OCI-LY3 (cell line): ENCODE measurements around the gene KRT32.
"Not testable (repeated sequence)": the region's sequence is repeated elsewhere in the genome, so short reads cannot be mapped to it uniquely, and the experiment has no call there.

Experiments used
- H2AFZ ChIP-seq: fragments of 200-600, 300-600 bp; shearing (Covaris generic); 2 replicates; pipeline ENCODE4 v1.6.0; 2014; ENCODE audit warnings: antibody characterized with exemption, low read depth, low read length
- H3K27ac ChIP-seq: fragments of 200-600, 300-600 bp; sonication (generic); 2 replicates; pipeline ENCODE4 v1.5.1; 2014; ENCODE audit warnings: mild to moderate bottlenecking, low read length, moderate library complexity, mixed read lengths
- H3K27me3 ChIP-seq: fragments of 200-600, 300-600 bp; sonication (generic); 2 replicates; pipeline ENCODE4 v1.6.1; 2014; ENCODE audit warnings: low read depth, low read length, mixed read lengths
- H3K36me3 ChIP-seq: fragments of 200-600, 300-600 bp; sonication (generic); replicated peaks from 2 replicates; pipeline ENCODE3; 2014; ENCODE audit warnings: low read depth, low read length, mixed read lengths
- H3K4me1 ChIP-seq: fragments of 300-600, 200-600 bp; sonication (generic); 2 replicates; pipeline ENCODE4 v1.6.1; 2014; ENCODE audit warnings: low read length, mixed read lengths
- H3K4me2 ChIP-seq: fragments of 200-600, 300-600 bp; sonication (generic); 2 replicates; pipeline ENCODE4 v1.6.1; 2014; ENCODE audit warnings: low read length, mixed read lengths
- H3K4me3 ChIP-seq: fragments of 300-600, 200-600 bp; sonication (generic); 2 replicates; pipeline ENCODE4 v1.5.1; 2014; ENCODE audit warnings: antibody characterized with exemption, mild to moderate bottlenecking, low read length, moderate library complexity
- H3K79me2 ChIP-seq: fragments of 300-600, 200-600 bp; shearing (Covaris generic); 2 replicates; pipeline ENCODE4 v1.6.1; 2014; ENCODE audit warnings: mild to moderate bottlenecking, low read length, mixed read lengths
- H3K9ac ChIP-seq: fragments of 300-600, 200-600 bp; shearing (Covaris generic); 2 replicates; pipeline ENCODE4 v1.6.0; 2014; ENCODE audit warnings: mild to moderate bottlenecking, low read length, moderate library complexity
- H3K9me3 ChIP-seq: fragments of 200-600, 300-600 bp; shearing (Covaris generic); 2 replicates; pipeline ENCODE4 v1.6.1; 2014; ENCODE audit warnings: low read length, mixed read lengths; ENCODE audit not compliant: insufficient read depth
- H4K20me1 ChIP-seq: fragments of 200-600, 300-600 bp; sonication (generic); 2 replicates; pipeline ENCODE4 v1.6.1; 2016; ENCODE audit warnings: low read length, mixed read lengths; ENCODE audit not compliant: insufficient read depth
- EZH2phosphoT487 ChIP-seq: fragments of 200-600 bp; shearing (Covaris generic); IDR thresholded peaks from 2 replicates; pipeline ENCODE4 v1.6.1; 2018; ENCODE audit warnings: antibody characterized with exemption, mixed run types, low read depth
- TF ChIP-seq, protein P1 (sequence below): fragments of 200-600, 300-600 bp; sonication (generic); IDR thresholded peaks from 2 replicates; pipeline ENCODE4 v1.5.1; 2014; ENCODE audit warnings: antibody characterized with exemption, low read length, low read depth

The KRT32 gene

DNA sequence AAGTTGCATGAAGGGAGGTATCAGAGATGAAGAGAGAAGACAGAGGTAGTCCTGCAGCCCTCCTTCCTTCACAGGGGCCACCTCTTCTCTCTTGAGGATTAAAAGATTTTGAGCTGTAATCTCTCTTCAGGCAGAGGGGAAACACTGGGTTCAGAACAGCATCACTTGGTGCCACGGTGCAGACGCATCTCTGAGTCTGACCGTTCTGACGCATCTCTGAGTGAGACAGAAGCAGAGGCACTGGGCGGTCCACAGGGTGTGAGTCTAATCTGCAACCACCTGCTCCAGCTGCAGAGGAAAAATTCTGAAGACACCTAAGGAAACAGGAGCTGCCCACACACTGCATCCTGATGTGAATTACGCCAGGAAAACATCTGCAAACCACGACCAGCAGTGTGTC lies 37.5 kb downstream of the KRT32 start:
- TF ChIP-seq, protein P1, sequence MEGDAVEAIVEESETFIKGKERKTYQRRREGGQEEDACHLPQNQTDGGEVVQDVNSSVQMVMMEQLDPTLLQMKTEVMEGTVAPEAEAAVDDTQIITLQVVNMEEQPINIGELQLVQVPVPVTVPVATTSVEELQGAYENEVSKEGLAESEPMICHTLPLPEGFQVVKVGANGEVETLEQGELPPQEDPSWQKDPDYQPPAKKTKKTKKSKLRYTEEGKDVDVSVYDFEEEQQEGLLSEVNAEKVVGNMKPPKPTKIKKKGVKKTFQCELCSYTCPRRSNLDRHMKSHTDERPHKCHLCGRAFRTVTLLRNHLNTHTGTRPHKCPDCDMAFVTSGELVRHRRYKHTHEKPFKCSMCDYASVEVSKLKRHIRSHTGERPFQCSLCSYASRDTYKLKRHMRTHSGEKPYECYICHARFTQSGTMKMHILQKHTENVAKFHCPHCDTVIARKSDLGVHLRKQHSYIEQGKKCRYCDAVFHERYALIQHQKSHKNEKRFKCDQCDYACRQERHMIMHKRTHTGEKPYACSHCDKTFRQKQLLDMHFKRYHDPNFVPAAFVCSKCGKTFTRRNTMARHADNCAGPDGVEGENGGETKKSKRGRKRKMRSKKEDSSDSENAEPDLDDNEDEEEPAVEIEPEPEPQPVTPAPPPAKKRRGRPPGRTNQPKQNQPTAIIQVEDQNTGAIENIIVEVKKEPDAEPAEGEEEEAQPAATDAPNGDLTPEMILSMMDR, result no peak
- no peak for TF ChIP-seq EZH2phosphoT487
- no peak overlapping the region for H3K27ac ChIP-seq
- H3K4me1 ChIP-seq, result no peaks in the 10 kb centered on the region
- no peaks in the 10 kb centered on the region for H3K79me2 ChIP-seq
- H3K36me3 ChIP-seq, result no peaks in the 10 kb centered on the region
- no peak overlapping the region for H3K4me2 ChIP-seq
- H2AFZ ChIP-seq, result no peak overlapping the region
- H3K9ac ChIP-seq, result no peak overlapping the region
- no peaks in the 10 kb centered on the region for H3K9me3 ChIP-seq
- no peak overlapping the region for H3K4me3 ChIP-seq
- no peaks in the 10 kb centered on the region for H4K20me1 ChIP-seq
- H3K27me3 ChIP-seq, result peaks cover 7% of the 10 kb centered on the region; the same call in 1 of the 2 replicates

DNA sequence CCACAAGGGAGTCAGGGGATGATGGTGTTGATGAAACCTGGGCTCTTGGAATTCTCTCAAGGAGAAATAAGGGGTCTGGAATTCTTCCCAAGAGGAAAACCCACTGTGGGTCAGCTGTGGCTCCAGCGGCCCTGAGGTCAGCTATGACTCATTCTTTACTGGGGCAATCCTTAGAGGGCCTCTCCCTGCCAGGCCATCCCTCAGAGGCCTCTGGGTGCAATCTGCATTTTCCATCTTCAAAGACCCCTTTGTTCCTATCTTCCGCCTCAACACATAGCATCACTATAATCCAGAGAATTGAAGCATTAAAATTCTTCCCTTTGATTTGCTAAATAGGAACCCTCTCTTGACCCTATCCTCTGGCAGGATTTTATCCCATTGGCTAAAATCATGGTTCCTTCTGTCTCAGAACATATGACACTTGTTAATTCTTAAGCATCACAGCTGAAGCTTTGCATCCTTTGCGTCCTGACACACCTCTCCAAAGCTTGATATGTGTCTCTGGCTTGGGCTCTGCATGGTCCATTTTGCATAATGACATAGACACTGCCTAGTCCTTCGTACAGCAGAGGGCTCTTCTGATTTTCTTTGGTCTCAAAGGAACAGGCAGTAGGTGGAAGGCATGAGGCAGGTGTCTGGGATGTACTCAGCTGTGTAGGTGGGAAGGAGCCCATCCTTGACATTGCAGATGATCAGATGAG lies 38.4 kb downstream of the KRT32 start:
- H2AFZ ChIP-seq, result no peak overlapping the region
- no peak for TF ChIP-seq EZH2phosphoT487
- TF ChIP-seq, protein P1, result no peak
- no peaks in the 10 kb centered on the region for H3K79me2 ChIP-seq
- H4K20me1 ChIP-seq, result no peaks in the 10 kb centered on the region
- no peak overlapping the region for H3K4me2 ChIP-seq
- no peak overlapping the region for H3K4me3 ChIP-seq
- H3K27me3 ChIP-seq, result peaks cover 3% of the 10 kb centered on the region; the same call in 1 of the 2 replicates
- H3K9me3 ChIP-seq, result no peaks in the 10 kb centered on the region
- H3K27ac ChIP-seq, result no peak overlapping the region
- H3K9ac ChIP-seq, result no peak overlapping the region
- no peaks in the 10 kb centered on the region for H3K36me3 ChIP-seq
- H3K4me1 ChIP-seq, result no peaks in the 10 kb centered on the region

DNA sequence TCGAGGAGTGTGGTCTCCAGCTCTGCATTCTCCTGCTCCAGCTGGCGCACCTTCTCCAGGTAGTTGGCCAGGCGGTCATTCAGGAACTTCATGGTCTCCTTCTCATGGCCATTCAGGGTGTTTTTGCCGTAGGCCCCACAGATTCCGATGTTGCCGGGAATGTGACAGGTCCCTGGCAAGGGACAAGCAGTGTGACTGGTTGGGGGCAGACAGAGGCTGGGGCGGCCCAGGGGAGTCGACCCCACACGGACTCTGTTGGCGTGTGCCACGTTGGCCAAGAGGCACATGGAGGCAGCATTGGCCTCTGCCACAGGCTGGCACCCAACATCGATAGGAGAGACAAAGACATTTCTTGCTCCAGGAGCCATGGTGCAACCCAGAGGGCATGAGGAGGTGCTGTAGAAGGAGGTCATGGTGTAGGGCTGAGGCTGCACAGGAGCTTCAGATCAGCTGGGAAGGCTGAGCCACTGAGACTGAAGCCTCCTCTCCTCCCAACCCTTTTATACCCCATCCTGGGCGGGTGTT lies 43.0 kb downstream of the KRT32 start, which contains the start of gene KRT37:
TSS of gene KRT37 (minus strand) at position 475 of the 525 bp plus-strand sequence. CDS start at position 413, 62 bp downstream.
- Histone ChIP-seq H3K4me3 (no peak within 1 kb of the TSS), H3K9ac (no peak within 1 kb of the TSS), H3K4me1 (no peaks in the 10 kb centered on the region), H3K4me2 (no peak within 1 kb of the TSS), H3K9me3 (no peaks in the 10 kb centered on the region), H3K79me2 (no peaks in the 10 kb centered on the region), H3K36me3 (no peaks in the 10 kb centered on the region), H2AFZ (no peak within 1 kb of the TSS), H4K20me1 (no peaks in the 10 kb centered on the region), H3K27me3 (no peaks in the 10 kb centered on the region), H3K27ac (no peak within 1 kb of the TSS)
- TF ChIP-seq, protein P1, result no peak
- TF ChIP-seq EZH2phosphoT487, result no peak

DNA sequence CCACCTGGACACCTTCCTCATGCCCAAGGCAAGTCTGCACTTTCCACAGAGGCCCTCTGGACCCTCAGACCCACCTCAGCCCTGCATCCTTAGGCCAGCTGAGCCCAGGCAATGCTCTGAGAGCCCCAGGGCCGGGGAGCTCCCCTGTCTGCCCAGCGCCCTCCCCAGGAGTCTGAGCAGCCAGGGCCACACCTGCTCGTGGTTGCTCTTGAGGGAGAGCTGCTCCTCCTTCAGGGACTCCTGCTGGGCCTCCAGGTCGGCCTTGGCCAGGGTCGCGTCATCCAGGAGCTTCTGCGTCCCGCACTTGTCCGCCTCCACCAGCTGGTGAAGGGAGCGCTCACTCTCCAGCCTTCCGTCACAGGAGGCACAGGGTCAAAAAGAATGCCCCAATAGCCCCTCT lies 44.6 kb downstream of the KRT32 start:
- H3K79me2 ChIP-seq, H2AFZ ChIP-seq, H3K27me3 ChIP-seq, H3K4me1 ChIP-seq, H3K4me2 ChIP-seq, H3K9ac ChIP-seq, H3K36me3 ChIP-seq, H4K20me1 ChIP-seq, H3K9me3 ChIP-seq, H3K4me3 ChIP-seq, H3K27ac ChIP-seq: not testable (repeated sequence)
